NCI-H345 treated with DMSO at 0.1 percent for 48 hours (cell line): ENCODE measurements around the gene GRK2.
"Not testable (repeated sequence)": the region's sequence is repeated elsewhere in the genome, so short reads cannot be mapped to it uniquely, and the experiment has no call there.

Source experiments
- DNase-seq: peaks from one replicate; lab custom pipeline; 2025; ENCODE audit not compliant: unreplicated experiment; lab: John Stamatoyannopoulos, UW

The GRK2 gene

DNA sequence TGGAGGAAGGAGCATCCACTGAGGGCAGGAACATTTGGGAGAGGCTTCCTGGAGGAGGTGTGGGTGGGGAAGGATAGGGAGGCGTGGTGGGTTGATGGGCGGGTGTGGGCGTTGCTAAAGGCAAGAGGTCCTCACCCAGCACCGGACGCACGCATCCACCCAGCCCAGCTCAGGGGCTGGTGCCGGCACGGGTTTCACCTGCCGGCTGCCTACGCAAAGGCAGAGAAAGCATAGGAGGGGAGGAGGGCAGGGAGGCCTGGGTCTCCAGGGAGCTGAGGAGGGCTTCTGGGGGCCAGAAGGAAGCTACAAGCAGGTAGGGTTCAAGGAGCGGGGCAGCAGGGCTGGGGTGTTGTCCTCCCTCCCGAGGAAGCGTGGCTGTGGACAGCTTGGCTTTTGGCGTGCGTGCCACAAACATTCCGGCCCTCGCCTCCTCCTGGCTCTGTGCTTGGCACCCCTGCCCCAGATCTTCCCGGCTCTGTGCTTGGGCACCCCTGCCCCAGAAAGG is 44.8 kb downstream of the GRK2 start:
- no peak for DNase-seq

DNA sequence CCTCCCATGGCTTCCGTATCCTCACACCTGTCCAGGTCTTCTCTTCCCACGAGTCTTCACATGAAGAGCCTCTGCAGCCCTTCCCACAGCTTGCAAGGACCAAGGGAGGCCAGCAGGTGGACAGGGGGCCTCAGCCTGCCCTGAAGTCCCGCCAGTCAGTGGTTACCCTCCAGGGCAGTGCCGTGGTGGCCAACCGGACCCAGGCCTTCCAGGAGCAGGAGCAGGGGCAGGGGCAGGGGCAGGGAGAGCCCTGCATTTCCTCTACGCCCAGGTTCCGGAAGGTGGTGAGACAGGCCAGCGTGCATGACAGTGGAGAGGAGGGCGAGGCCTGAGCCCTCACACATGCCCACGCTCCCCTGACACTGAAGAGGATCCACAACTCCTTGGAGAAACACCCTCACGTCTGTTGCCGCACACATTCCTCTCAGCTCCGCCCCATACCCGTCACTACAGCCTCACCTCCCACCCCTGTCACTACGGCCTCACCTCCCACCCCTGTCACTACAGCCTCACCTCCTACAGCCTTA is 45.3 kb downstream of the GRK2 start:
- DNase-seq = no peak

DNA sequence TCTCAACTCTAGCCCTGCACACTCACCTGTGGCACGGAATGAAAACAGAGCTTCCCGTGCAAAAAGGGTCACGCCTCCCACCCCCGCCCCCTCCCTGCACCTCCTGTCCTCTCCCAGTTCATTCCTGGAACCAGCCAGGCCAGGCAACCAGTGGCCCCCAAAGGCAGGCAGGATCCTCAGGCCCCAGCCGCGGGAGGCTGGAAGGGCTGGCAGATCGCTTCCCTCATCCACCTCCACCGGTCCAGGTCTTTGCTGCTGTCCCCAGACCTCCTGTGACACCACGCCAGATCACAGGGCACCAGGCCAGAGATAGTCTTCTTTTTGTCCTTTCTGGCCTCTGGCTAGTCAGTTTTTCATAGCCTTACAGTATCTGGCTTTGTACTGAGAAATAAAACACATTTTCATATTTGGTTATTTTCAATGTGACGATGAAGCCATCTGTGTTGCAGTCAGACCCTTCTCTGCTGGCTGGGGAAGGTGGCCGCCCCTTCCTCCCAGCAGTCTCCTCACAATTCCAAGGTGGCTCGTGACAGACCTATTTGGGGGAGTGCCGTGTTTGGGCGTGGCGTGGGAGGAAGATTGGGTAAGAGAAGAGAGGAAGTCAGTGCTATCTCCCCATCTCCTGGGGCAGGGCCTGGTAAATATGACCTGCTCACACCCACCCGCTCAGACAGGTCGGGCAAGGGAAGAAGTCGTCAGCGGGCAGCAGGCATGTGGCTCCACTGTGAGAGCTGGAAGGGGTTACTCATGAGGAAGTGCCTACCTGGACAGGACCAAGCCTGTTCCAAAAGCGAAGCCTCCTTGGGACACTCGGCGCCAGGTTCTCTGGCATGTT is 46.1 kb downstream of the GRK2 start:
- DNase-seq = no peak

DNA sequence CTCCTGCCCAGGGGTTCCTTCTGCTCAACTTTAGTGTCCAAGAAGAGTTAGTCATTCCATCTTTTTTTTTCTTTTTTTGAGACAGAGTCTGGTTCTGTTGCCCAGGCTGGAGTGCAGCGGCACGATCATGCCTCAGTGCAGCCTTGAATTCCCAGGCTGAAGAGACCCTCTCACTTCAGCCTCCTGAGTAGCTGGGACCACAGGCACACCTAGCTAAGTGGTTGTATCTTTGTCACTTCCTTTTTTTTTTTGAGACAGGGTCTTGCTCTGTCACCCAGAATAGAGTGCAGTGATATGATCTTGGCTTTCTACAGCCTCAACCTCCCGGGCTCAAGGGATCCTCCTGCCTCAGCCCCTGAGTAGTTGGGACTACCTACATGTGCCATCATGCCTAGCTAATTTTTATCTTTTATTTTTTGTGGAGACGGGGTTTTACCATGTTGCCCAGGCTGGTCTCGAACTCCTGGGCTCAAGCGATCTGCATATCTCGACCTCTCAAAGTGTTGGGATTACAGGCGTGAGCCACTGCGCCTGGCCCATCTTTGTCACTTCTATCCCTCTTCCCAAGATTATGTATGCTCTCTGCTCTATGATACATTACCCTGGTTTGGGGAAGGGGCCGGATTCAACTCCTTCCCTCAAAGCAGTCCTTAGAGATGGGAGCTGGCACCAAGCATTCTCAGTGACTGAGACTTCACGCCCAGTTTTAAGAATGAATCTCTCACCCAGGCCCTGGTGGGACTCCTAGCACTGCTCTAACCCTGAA is 47.0 kb downstream of the GRK2 start:
- no peak for DNase-seq

DNA sequence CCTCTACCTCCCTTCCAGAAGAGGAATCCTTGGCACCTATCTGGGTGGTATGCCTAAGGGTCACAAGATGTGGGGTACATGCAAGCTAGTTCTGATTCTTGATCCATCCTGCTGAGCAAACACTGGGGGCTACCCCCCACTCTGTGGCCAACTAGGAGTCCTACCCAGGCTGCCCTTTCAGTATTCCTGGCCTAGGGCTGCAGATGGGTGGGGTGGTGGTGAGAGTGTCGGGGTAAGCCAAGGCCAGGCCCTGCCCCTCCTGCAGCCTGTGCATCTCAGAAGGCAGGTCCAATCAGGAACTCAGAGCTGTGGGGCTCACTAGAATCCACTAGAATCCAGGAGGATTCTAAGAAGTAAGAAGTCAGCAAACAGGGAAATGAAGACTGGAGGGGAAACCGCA is 47.9 kb downstream of the GRK2 start:
- DNase-seq = no peak

DNA sequence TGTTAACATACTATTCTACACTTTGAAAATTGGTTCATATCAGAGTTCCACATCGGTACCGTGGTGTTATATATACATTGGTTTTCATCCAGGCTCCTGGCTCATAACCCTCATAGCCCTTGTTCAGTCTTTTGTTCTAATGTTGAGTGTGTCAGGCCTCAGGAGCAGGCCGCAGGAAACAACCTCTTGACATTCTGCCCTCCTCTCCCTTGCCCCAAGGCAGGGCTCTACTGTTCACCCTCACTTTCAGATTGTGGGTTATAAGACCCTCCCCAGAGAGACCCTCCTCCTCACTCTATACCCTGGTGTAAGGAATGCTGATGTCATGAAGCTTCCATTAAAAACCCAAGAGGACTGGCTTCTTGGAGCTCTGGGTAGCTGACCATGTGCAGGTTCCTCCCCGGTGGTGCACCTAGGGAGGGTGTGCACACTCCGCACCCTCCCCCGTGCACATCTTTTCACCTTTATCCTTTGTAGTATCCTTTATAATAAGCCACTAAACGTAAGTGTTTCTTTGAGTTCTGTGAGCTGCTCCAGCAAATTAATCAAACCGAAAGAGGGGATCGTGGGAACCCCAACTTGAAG is 49.1 kb downstream of the GRK2 start:
- no peak for DNase-seq

DNA sequence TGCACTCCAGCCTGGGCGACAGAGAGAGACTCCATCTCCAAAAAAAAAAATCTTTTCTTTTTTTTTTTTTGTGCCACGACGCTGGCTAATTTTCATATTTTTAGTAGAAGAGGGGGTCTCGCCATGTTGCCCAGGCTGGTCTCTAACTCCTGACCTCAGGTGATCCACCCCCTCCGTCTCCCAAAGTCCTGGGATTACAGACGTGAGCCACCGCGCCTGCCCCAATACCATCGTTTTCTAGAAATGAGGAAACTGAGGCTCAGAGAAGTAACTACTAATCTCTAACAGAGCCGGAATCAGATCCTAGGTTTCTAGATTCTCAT is 50.6 kb downstream of the GRK2 start:
- no peak for DNase-seq

DNA sequence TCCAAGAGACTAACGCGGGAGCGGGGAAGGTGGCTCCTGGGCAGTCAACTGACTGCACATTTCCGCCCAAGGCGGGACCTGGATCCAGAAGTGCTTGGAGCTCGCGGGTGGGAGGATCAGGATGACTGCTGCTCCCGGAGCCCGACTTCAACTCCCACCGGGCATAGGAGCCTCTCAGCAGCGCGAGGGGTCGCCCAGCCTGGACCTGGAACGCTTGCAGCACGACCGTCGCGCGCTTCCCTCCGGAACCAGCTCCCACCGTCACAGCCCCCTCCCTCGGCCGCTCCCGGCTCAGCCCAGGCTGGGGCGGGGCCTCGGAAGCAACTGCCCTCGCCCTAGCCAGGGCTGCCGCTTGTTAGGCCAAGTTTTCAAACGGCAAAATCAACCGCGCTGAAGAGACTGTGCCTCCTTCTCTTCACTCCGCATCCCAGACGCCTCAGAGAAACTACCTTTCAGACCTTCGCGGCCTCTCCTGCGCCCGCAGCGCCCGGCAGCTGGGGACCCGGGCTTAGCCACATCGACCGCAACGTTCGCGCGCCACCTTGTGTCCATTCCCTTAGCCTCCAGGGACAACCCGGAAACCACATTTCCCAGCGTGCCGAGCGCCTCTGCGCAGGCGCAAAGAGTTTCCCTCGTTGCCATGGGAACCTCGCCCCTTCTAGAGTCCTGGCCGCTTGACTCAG is 51.1 kb downstream of the GRK2 start:
- peak; percentile 97 for DNase-seq

DNA sequence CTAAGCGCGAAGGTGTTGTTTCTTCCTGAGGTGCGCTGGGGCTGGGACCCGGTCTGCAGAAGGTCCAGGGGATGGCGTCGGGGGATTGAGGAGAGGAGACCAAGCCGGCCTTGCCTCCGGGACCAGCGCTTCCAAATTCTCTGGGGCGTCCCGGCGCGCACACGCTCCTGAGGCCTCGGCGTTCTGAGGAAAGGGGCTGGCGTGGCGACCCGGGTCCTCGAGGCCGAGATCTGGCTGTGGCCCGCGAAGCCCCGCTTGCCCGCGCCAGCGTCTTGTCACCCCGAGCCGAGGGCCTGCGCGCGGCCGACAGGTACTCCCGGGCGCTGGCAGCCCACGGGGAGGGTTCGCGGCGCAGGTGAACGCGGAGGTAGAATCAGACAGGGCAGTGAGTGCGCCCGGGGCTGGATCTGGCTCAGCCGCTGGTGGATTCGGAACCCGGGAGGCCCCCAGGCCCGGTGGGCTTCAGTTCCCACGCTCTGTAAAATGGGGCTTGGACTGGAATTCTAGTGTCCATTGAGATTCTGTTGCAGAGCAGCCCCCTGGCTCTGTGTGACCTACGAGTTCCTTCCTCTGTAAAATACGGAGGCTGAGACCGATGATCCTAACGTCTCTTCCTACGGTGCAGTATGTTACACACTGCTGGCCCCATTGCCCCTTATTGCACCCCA is 51.7 kb downstream of the GRK2 start:
- no peak for DNase-seq

DNA sequence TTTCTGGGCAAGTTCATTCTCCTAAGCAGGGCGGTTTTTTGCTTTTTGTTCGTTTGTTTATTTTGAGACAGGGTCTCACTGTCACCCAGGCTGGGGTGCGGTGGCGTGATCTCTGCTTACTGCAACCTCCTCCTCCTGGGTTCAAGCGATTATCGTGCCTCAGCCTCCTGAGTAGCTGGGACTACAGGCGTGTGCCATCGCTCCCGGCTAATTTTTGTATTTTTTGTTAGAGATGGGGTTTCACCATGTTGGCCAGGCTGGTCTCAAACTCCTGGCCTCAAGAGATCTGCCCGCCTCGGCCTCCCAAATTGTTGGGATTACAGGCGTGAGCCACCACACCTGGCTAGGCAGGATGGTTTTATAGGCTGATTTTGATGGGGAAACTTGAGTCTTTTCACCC is 52.6 kb downstream of the GRK2 start:
- DNase-seq = not testable (repeated sequence)

DNA sequence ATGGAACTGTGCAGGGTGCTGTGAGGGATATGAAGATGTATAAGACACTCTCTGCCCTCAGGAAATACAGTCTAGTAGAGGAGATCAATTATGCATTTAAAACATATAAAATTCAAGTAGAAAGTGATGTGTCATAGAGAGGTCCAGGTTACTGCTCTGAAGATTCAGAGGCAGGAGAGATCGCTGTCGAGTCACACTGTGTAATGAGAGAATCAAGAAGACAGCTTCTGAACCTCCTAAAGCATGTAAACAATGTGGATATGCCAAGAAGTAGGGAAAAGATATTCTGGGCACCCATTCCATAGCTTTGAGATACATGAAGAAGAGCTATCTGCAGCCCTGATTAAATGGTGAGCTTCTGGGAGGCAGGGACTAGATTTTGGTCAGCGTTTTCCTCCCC is 53.7 kb downstream of the GRK2 start:
- DNase-seq = no peak

DNA sequence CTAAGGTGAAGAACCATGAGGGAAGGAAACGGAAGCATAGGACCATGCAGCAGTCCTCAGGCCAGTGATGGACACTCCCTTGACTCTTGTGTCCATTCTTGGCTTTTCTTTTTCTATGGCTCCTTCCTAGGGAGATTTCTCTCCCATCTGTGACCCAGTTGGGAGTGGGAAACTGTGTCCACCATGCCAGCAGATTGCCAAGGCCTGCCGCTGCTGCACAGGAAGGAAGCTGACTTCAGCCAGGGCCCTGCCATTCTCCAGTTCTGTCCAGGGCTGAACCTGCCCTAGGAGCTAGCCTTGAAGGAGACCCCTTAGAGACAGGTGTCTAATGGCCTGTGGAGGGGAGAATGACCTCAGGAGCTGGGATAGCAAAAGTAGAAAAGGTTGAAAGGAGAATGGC is 54.4 kb downstream of the GRK2 start:
- no peak for DNase-seq

DNA sequence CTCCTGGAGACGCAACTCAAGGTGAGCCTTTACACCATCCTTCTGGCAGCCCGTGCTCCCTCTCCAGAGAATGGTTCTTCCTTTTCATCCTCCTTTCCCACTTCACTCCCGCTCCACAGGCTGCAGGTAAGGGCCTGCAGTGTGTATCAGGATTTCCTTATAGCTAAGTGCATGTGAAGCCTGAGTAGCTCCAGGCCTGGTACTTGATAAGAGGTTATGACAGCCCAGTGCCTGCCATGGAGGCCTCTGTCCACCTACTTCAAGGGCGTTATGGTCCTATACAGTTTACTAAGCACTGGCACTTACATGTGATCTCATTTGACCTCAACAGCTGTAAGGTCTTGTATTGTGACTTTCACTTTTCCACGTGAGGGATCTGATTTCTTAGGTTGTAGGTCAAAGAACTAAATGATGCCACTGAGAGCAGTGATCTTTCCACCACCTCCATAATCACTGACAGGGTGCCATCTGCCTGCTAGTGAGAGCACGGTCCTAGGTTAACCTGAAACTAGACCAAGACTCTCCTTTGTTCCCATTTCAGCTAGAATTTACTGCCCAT is 55.1 kb downstream of the GRK2 start:
- no peak for DNase-seq

DNA sequence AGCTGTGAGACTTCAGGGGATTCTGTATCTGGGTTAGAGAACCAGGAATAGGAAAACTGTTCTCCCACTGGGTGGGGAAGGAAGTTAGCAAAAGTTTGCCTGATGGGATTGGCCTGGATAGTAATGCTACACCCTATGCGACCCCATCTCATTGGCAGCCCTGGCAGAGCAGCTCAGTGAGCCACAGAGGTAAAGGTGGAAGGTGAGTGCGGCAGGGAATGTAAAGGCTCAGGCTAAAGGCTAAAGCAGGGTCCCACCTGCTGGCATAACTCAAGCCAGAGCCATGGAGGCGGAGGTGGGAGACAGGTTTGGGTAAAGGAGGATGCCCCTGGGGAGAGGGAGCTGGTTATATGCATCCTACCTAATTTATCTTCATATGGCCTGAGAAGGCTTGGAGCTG is 55.8 kb downstream of the GRK2 start:
- no peak for DNase-seq

DNA sequence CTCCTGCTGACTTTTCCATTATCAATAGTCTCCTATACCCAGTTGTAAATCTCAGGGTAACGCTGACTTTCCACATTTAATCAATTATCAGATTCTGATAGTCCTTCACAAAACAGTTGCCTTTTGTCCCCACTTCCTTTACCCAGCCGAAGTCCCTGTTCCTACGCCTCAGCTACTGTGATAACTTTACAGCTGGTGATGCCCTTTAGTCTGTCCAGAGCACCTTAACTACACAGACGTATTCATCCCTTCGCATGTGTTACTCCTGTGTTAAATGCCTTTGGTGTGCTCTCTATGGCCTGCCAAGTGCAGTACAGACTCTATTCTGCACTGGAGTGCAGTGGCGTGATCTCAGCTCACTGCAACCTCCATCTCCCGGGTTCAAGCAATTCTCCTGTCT is 57.3 kb downstream of the GRK2 start:
- DNase-seq = no peak

DNA sequence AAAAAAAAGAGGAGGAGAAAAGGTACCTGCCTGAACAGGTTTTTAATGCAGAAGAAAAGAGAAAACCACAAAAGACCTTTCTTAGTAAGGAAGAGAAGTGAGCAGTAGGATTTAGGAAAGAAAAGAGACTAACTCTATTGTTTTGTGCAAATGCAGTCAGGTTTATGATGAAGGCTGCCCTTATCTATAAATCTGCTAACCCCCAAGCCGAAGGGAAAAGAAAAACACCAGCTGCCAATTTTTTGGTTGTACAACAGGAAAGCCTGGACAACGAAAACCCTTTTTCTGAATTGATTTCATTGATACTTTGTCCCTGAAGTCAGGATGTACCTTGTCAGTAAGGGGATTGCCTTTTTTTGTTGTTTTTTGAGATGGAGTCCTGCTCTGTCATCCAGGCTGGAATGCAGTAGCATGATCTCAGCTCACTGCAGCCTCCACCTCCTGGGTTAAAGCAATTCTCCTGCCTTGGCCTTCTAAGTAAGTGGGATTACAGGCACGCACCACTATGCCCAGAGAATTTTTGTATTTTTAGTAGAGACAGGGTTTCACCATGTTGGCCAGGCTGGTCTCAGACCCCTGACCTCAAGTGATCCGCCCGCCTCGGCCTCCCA is 65.9 kb downstream of the GRK2 start:
- DNase-seq = no peak
